Measurements from ENCODE around the gene AP2A2. TPM values are rescaled to one million over a fixed set of nuclear protein-coding genes. Genes with fewer than 3 reads are reported as not detected.
A peak's percentile ranks its signal among the peaks of the same experiment; 100 is the strongest.

Gene AP2A2
- total RNA-seq, 1 experiment from 2014 or later, result 43.1 TPM

GRCh38 chr11:895331-896110, 30.1 kb upstream of the AP2A2 start:
- DNase-seq, result no peak
- no peaks in the 10 kb centered on the region for H3K27me3 ChIP-seq
- H3K4me3 ChIP-seq, result no peak overlapping the region
- H3K9me3 ChIP-seq, result no peaks in the 10 kb centered on the region
- peaks cover 33% of the 10 kb centered on the region for H3K36me3 ChIP-seq

GRCh38 chr11:897253-898142, 28.2 kb upstream of the AP2A2 start:
- no peaks in the 10 kb centered on the region for H3K9me3 ChIP-seq
- DNase-seq, result no peak
- H3K27me3 ChIP-seq, result no peaks in the 10 kb centered on the region
- peaks cover 46% of the 10 kb centered on the region for H3K36me3 ChIP-seq
- H3K4me3 ChIP-seq, result no peak overlapping the region

- H3K4me3 ChIP-seq, result no peak overlapping the region
- H3K27me3 ChIP-seq, result no peaks in the 10 kb centered on the region
- no peak for DNase-seq
- no peaks in the 10 kb centered on the region for H3K9me3 ChIP-seq
- H3K36me3 ChIP-seq, result peaks cover 51% of the 10 kb centered on the region
Measured at GRCh38 chr11:898143-898511, 27.5 kb upstream of the AP2A2 start.

GRCh38 chr11:898540-899190, 27.0 kb upstream of the AP2A2 start:
- DNase-seq, result no peak
- no peaks in the 10 kb centered on the region for H3K9me3 ChIP-seq
- H3K27me3 ChIP-seq, result no peaks in the 10 kb centered on the region
- H3K36me3 ChIP-seq, result peaks cover 53% of the 10 kb centered on the region
- H3K4me3 ChIP-seq, result no peak overlapping the region

- DNase-seq, result no peak
- Histone ChIP-seq H3K4me3 (no peak overlapping the region), H3K9me3 (no peaks in the 10 kb centered on the region), H3K36me3 (peaks cover 58% of the 10 kb centered on the region), H3K27me3 (no peaks in the 10 kb centered on the region)
Measured at GRCh38 chr11:899724-900123, 25.9 kb upstream of the AP2A2 start.

GRCh38 chr11:900545-900944, 25.1 kb upstream of the AP2A2 start:
- Histone ChIP-seq H3K36me3 (peaks cover 66% of the 10 kb centered on the region), H3K9me3 (no peaks in the 10 kb centered on the region), H3K27me3 (no peaks in the 10 kb centered on the region), H3K4me3 (no peak overlapping the region)
- no peak for DNase-seq

GRCh38 chr11:901452-902061, 24.1 kb upstream of the AP2A2 start:
- Histone ChIP-seq H3K27me3 (no peaks in the 10 kb centered on the region), H3K9me3 (no peaks in the 10 kb centered on the region), H3K36me3 (peaks cover 71% of the 10 kb centered on the region), H3K4me3 (no peak overlapping the region)
- no peak for DNase-seq

GRCh38 chr11:904380-904779, 21.3 kb upstream of the AP2A2 start:
- Histone ChIP-seq H3K27me3 (no peaks in the 10 kb centered on the region), H3K4me3 (no peak overlapping the region), H3K36me3 (peaks cover 79% of the 10 kb centered on the region), H3K9me3 (no peaks in the 10 kb centered on the region)
- no peak for DNase-seq

- H3K9me3 ChIP-seq, result no peaks in the 10 kb centered on the region
Measured at GRCh38 chr11:905952-906351, 19.7 kb upstream of the AP2A2 start.

GRCh38 chr11:907668-908067, 18.0 kb upstream of the AP2A2 start:
- no peak overlapping the region for H3K4me3 ChIP-seq
- no peaks in the 10 kb centered on the region for H3K9me3 ChIP-seq
- H3K36me3 ChIP-seq, result peaks cover 48% of the 10 kb centered on the region
- no peaks in the 10 kb centered on the region for H3K27me3 ChIP-seq
- no peak for DNase-seq

More at GRCh38 chr11:905952-906351, 19.7 kb upstream of the AP2A2 start:
- Histone ChIP-seq H3K27me3 (no peaks in the 10 kb centered on the region), H3K36me3 (peaks cover 66% of the 10 kb centered on the region), H3K4me3 (no peak overlapping the region)
- DNase-seq, result no peak

GRCh38 chr11:908273-908672, 17.4 kb upstream of the AP2A2 start:
- Histone ChIP-seq H3K36me3 (peaks cover 42% of the 10 kb centered on the region), H3K4me3 (no peak overlapping the region), H3K9me3 (no peaks in the 10 kb centered on the region), H3K27me3 (no peaks in the 10 kb centered on the region)
- no peak for DNase-seq

- Histone ChIP-seq H3K36me3 (peaks cover 39% of the 10 kb centered on the region), H3K9me3 (no peaks in the 10 kb centered on the region), H3K27me3 (no peaks in the 10 kb centered on the region), H3K4me3 (peak overlapping the region; percentile 100)
- no peak for DNase-seq
Measured at GRCh38 chr11:909406-909805, 16.3 kb upstream of the AP2A2 start.

GRCh38 chr11:910044-910588, 15.6 kb upstream of the AP2A2 start:
- Histone ChIP-seq H3K9me3 (no peaks in the 10 kb centered on the region), H3K4me3 (peak overlapping the region; percentile 100), H3K27me3 (no peaks in the 10 kb centered on the region), H3K36me3 (peaks cover 32% of the 10 kb centered on the region)
- DNase-seq, result no peak

- DNase-seq, result peak; percentile 89
- Histone ChIP-seq H3K27me3 (no peaks in the 10 kb centered on the region), H3K4me3 (peak within 1 kb of the TSS; percentile 100), H3K36me3 (peaks cover 27% of the 10 kb centered on the region), H3K9me3 (no peaks in the 10 kb centered on the region)
Measured at GRCh38 chr11:910589-911030, 15.1 kb upstream of the AP2A2 start, which contains the start of gene CHID1. CHID1 (minus strand) TSS chr11:910810; CDS start chr11:904816, 5,994 bp downstream.

- Histone ChIP-seq H3K27me3 (no peaks in the 10 kb centered on the region), H3K36me3 (peaks cover 25% of the 10 kb centered on the region), H3K9me3 (no peaks in the 10 kb centered on the region), H3K4me3 (peak overlapping the region; percentile 100)
- DNase-seq, result peak; percentile 83
Measured at GRCh38 chr11:911031-911889, 14.4 kb upstream of the AP2A2 start.

GRCh38 chr11:911890-912219, 13.8 kb upstream of the AP2A2 start:
- Histone ChIP-seq H3K4me3 (peak overlapping the region; percentile 100), H3K27me3 (no peaks in the 10 kb centered on the region), H3K36me3 (peaks cover 19% of the 10 kb centered on the region), H3K9me3 (no peaks in the 10 kb centered on the region)
- no peak for DNase-seq

Measured in MG63 (cell line).